WI38 (cell line): ENCODE results near the gene PTPN6.

Experiments used
- H3K4me3 ChIP-seq: 2 replicates; pipeline ENCODE4 v1.5.1; 2011; ENCODE audit warnings: low read depth, mild to moderate bottlenecking, control low read depth, low read length
- TF ChIP-seq, protein P1 (sequence below): IDR thresholded peaks from 2 replicates; pipeline ENCODE4 v1.5.1; 2012; ENCODE audit warnings: low read depth, mild to moderate bottlenecking, control low read depth, low read length

PTPN6 gene

DNA sequence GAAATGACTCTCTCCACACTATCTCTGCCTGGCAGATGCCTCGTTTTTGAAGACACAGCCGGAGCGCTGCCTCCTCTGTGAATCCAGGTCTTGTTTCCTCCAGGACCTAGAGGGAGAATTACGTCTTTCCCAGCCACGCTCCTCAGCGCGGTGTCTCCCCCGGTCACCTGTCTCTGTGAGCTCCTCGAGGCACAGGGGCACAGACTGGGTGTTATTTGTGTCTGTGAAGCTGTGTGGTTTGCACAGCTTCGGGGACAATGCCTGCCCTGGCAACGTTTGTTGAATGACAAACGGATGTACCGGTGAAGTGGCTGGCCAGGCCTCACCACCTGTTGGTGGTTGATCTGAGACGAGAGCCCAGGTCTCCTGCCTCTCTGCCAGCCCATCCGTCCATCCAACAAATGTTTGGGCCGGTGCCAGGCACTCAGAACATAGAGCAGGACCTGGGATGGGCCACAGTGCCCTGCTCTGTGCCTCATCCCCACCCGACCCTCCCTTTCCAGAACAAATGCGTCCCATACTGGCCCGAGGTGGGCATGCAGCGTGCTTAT is 6.1 kb downstream of the PTPN6 start:
- H3K4me3 ChIP-seq = no peak overlapping the region
- TF ChIP-seq, protein P1, sequence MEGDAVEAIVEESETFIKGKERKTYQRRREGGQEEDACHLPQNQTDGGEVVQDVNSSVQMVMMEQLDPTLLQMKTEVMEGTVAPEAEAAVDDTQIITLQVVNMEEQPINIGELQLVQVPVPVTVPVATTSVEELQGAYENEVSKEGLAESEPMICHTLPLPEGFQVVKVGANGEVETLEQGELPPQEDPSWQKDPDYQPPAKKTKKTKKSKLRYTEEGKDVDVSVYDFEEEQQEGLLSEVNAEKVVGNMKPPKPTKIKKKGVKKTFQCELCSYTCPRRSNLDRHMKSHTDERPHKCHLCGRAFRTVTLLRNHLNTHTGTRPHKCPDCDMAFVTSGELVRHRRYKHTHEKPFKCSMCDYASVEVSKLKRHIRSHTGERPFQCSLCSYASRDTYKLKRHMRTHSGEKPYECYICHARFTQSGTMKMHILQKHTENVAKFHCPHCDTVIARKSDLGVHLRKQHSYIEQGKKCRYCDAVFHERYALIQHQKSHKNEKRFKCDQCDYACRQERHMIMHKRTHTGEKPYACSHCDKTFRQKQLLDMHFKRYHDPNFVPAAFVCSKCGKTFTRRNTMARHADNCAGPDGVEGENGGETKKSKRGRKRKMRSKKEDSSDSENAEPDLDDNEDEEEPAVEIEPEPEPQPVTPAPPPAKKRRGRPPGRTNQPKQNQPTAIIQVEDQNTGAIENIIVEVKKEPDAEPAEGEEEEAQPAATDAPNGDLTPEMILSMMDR = no peak

DNA sequence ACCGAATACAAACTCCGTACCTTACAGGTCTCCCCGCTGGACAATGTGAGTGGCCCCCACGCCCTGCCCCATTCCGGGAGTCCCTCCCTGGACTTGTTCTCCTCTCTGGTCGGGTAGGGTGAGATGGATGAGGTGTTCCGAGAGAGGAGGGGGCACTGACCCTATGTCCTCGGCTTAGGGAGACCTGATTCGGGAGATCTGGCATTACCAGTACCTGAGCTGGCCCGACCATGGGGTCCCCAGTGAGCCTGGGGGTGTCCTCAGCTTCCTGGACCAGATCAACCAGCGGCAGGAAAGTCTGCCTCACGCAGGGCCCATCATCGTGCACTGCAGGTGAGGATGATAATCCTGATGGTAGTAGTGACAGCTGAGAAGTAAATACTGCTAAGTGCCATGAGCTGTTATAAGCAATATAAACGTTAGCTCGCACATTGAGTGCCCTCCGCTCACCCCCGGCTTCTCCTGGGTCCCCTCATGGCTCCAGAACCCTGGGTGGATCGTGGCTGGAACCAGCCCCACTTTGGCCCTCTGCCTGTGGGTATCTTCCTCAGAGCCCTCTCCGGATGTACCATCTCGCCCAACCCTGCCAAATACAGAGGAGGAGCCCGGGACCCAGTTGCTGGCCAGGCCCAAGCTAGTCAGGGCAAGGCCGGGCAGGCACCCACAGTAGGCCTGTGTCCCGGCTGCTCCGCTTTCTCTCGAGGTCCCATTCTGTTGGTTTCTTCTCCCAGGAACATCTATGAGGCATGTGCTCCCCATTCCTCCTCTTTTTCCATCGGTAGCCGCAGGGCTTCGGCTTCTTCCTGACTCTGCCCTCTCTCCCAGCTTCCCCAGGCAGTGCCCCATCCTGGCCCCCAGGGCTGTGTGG is 6.8 kb downstream of the PTPN6 start:
- H3K4me3 ChIP-seq = no peak overlapping the region
- TF ChIP-seq, protein P1 = no peak

DNA sequence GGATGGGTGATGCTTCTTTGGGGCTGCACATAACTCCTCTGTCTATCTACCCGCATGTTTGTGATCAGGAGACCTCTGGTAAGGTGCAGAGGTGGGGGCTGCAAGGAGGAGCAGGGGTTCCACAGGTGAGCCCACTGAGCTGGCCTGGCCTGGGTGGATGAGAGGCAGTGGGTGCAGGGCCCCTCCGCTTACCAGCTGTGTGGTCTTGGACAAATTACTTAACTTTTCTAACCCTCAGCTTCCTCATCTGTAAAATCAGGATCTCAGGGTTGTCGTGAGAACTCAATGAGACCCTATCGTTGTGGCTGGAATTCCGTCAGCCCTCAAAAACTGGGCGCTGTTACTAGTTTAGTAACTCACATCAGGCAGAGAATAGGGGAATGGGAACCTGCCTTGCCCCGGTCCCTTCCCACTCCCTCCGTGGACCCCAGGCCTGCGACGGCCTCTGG is 7.5 kb downstream of the PTPN6 start:
- TF ChIP-seq, protein P1 = no peak
- H3K4me3 ChIP-seq = no peak overlapping the region

GRCh38 chr12:6959058-6959804 is 8.1 kb downstream of the PTPN6 start:
- H3K4me3 ChIP-seq = no peak overlapping the region
- TF ChIP-seq, protein P1 = no peak

DNA sequence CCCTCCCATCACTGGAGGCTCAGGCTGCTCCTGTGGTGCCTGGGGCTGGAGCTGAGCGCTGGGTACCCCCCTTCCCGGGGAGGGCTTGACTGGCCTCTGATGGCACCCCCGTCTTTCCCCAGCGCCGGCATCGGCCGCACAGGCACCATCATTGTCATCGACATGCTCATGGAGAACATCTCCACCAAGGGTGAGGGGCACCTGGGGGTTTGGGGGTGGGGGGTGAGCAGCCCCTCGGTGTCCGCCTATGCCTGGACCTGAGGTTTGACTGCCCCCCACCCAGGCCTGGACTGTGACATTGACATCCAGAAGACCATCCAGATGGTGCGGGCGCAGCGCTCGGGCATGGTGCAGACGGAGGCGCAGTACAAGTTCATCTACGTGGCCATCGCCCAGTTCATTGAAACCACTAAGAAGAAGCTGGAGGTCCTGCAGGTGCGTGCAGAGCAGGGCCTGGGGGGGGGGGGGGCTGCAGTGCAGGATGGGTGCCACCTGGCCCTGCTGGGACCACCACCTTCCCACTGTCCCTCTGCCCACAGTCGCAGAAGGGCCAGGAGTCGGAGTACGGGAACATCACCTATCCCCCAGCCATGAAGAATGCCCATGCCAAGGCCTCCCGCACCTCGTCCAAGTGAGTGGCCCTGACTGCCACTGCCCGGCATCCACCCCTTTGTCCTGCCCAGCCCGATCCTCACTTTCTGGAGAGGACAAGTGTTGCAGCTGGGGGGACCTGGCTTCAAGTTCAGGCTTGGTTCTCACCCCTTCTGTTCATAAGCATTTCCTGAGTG is 8.8 kb downstream of the PTPN6 start:
- H3K4me3 ChIP-seq = no peak overlapping the region
- TF ChIP-seq, protein P1 = no peak

DNA sequence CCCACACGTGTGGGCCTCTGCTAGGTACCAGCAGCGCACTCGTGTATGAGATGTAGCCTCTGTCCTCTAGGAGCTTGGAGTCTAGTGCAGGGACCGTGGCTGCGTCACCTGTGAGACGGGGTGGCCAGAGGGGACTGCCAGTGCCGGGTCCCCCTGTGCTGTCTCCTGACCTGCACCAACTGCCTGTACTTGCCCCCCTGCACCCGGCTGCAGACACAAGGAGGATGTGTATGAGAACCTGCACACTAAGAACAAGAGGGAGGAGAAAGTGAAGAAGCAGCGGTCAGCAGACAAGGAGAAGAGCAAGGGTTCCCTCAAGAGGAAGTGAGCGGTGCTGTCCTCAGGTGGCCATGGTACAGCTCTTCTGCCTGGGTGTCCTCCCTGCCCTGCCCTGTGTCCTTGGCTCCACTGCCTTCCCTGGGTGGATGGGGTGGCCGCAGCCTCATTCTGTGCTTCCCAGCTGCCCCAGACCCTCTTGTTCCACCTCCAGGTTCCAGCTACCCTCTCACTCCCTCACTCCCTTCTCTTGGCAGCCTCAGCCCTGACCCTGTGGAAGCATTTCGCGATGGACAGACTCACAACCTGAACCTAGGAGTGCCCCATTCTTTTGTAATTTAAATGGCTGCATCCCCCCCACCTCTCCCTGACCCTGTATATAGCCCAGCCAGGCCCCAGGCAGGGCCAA is 9.6 kb downstream of the PTPN6 start:
- TF ChIP-seq, protein P1 = 0 out of 2 replicates have a peak, but pooled peaks have one; percentile 11
- H3K4me3 ChIP-seq = no peak overlapping the region
